Caki2 (cell line): ENCODE results near the gene ACACA. TPM values are rescaled to one million over a fixed set of nuclear protein-coding genes. Genes with fewer than 3 reads are reported as not detected.
A peak's percentile ranks its signal among the peaks of the same experiment; 100 is the strongest.
"Not testable (repeated sequence)": the region's sequence is repeated elsewhere in the genome, so short reads cannot be mapped to it uniquely, and the experiment has no call there.

Experiments
- DNase-seq: peaks from one replicate; pipeline ENCODE4 v3.0.0-alpha.2; 2015; ENCODE audit warnings: low read depth
- in situ Hi-C: cut with HindIII; loops from 2 replicates; pipeline ENCODE4 v1.10.0; 2016; ENCODE audit warnings: low sequenced_read_pairs, low pct_unique_long_range_greater_than_20kb, mixed read lengths
- total RNA-seq: library from RNA; depleted of rRNA; stranded (reverse); fragments of >200 nt; shearing (Covaris generic); gene quantifications from 2 replicates; pipeline ENCODE4 v1.2.3, GENCODE V29; 2014; ENCODE audit warnings: low replicate concordance

ACACA gene
- total RNA-seq, 1 experiment from 2014 or later = 30.8 TPM

- in situ Hi-C loops = not testable (repeated sequence)
Measured at GRCh38 chr17:37405522-37405921, 1.1 kb downstream of the ACACA start.

GRCh38 chr17:37400505-37400904, 6.1 kb downstream of the ACACA start:
- DNase-seq = no peak
- in situ Hi-C loops = no loop called here

More at GRCh38 chr17:37405522-37405921, 1.1 kb downstream of the ACACA start:
- not testable (repeated sequence) for DNase-seq

- in situ Hi-C loops = no loop called here
- DNase-seq = no peak
Measured at GRCh38 chr17:37399265-37399803, 7.3 kb downstream of the ACACA start.

- DNase-seq = no peak
- in situ Hi-C loops = no loop called here
Measured at GRCh38 chr17:37393352-37393751, 13.3 kb downstream of the ACACA start.

GRCh38 chr17:37392024-37392590, 14.5 kb downstream of the ACACA start:
- in situ Hi-C loops = no loop called here
- peak; percentile 68 for DNase-seq

GRCh38 chr17:37391146-37391545, 15.5 kb downstream of the ACACA start:
- DNase-seq = no peak
- in situ Hi-C loops = no loop called here

GRCh38 chr17:37389160-37389559, 17.5 kb downstream of the ACACA start:
- in situ Hi-C loops = no loop called here
- DNase-seq = no peak

GRCh38 chr17:37388266-37388665, 18.4 kb downstream of the ACACA start:
- DNase-seq = no peak
- in situ Hi-C loops = no loop called here

DNA sequence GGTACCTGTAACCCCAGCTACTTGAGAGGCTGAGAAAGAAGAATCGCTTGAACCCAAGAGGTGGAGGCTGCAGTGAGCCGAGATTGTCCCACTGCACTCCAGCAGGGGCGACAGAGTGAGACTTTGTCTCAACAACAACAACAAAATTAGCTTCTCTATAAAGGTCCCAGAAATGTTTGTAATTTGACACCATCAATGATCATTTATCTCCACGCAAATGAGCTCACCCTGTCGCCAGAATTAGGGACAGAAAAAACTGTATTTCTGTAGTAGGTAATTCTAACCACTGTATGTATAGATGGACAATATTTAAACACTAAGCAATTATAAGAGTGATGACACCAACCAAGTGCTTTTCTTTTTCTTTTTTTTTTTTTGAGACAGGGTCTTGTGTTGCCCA, 20.2 kb downstream of the ACACA start:
- DNase-seq = no peak
- in situ Hi-C loops = no loop called here

GRCh38 chr17:37385474-37385990, 21.1 kb downstream of the ACACA start:
- in situ Hi-C loops = no loop called here
- no peak for DNase-seq

DNA sequence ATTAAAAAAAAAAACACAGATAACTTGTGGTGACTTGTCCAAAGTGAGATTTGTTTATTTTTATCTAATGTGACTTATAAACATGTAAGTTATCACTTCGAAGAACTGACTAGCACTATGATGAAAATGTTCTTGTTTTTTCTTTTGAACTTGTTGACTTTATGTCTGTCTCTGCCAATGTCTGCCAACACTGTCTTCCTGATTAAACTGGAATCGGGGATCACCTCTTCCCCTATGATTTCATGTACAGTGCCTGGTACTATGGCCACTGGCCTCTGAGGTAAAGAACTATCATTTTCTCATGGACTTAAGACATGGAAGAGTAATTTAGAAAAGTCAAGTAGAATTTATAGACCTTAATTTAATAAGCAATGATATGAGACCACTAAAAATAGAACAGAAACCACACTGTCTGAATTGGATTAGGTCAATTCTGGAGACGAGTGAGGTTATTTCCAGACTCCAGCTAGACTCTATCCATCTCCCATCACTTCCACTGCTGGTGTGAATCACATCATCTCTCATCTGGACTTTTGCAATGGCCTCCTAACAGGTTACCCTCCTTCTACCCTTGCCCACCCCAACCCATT, 22.0 kb downstream of the ACACA start:
- DNase-seq = no peak
- in situ Hi-C loops = no loop called here

GRCh38 chr17:37382056-37382455, 24.6 kb downstream of the ACACA start:
- no peak for DNase-seq
- in situ Hi-C loops = no loop called here

GRCh38 chr17:37375706-37376105, 30.9 kb downstream of the ACACA start, which contains the start of gene C17orf78:
Gene C17orf78 (plus strand): TSS chr17:37375985. CDS start chr17:37376093, 108 bp downstream.
- in situ Hi-C loops = no loop called here
- no peak for DNase-seq

DNA sequence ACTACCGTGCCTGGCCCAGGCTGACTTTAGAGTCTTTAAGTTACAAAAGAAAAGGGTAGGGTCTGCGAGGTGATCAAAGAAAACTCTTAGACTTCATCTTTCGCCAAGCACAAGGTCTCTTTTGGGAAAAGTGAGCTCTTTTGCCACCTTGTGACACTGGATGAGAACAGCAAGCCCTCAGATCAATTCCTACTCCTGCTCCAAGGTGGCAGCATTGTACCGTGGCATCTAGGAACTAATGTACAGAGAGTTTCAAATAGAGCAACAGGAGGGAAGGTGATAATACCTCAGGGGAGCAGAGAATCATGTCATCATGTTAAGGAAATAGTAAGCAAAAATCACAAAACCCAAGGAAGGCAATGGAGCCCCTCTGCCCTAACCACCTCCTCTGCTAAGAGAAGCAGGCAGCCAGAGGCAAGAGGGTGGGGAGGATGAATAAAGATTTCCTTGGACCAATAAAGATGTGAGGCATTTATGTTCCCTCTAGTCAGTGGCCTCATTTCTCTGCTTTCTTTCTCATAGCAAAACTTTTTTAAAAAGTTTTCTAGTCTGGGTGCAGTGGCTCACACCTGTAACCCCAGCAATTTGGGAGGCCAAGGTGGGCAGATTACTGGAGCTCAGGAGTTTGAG, 33.0 kb downstream of the ACACA start:
- DNase-seq = peak; percentile 79
- in situ Hi-C loops = no loop called here

GRCh38 chr17:37368577-37368976, 38.1 kb downstream of the ACACA start:
- in situ Hi-C loops = no loop called here
- no peak for DNase-seq

DNA sequence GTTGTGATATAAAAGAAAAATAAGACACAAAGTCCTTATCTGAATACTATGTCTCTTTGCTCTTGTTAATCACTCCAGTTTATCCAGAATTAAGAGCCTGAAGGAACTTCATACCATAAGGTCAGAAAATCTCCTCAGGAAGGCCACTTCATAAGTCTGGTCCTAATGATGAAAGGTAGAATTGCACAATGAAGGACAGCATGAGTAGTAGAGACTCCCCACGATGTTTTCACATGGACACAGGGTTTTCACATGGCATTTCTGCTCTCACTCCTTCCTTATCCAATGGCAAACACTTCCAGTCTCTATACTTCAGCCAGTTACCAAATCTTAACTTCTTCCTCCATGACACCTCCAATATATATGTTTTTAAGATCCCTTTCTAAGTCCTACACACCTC, 41.0 kb downstream of the ACACA start:
- in situ Hi-C loops = no loop called here
- no peak for DNase-seq

DNA sequence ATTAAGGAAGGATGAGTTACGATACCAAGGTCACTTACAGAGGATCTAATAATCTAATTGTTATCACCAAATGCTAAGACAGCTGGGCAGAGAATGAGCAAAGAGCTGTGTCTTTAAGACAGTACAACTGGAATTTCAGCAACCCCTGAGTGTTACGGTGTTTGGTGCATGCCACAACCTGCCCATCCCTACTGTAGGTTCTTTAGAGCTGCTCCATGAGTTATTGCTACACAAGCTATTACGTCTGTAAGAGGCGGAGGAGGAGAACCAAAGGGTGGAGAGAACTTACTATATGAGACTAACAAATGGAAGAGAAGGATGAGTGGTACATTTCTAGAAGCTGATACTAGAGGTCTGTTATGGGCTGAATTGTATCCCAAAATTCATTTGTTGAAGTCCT, 45.1 kb downstream of the ACACA start:
- in situ Hi-C loops = no loop called here
- DNase-seq = no peak

DNA sequence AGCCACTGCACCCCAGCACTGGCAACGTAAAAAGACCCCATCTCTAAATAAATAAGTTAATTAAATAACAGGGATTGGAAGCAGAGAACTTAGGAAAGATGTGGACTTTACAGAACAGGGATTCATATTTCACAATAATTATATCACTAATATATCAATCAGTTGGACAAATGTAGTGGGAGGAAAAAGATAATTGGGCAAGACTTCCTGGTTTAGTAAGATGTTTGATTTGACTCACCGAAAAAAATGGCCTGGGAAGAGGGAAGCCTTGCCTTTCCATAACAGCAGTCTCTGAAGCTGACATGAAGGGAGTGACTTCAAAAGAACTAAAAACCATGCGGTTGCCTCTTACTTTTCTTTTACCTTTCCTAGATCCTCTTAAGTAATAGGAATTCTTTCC, 46.0 kb downstream of the ACACA start:
- no peak for DNase-seq
- in situ Hi-C loops = no loop called here

GRCh38 chr17:37359682-37360188, 46.9 kb downstream of the ACACA start:
- DNase-seq = no peak
- in situ Hi-C loops = no loop called here
